Muscle layer of duodenum (tissue), 2 donors: ENCODE data around the gene CRYL1.
A peak's percentile ranks its signal among the peaks of the same experiment; 100 is the strongest.

ENCODE experiments used
- H3K27ac ChIP-seq: one replicate; pipeline ENCODE4 v1.7.0; 2013; ENCODE audit warnings: mild to moderate bottlenecking, low read length
- H3K27me3 ChIP-seq: one replicate; pipeline ENCODE4 v1.7.0; 2013; ENCODE audit warnings: low read depth, mild to moderate bottlenecking, control low read depth, low read length
- H3K36me3 ChIP-seq, 2 donors: one replicate each; pipeline ENCODE4 v1.7.0; 2013; ENCODE audit warnings: low read length in 2 of 2, control low read depth in 1 of 2, mild to moderate bottlenecking in 1 of 2; ENCODE audit not compliant: insufficient read depth in 2 of 2, control insufficient read depth in 1 of 2
- H3K4me1 ChIP-seq, 2 donors: one replicate each; pipeline ENCODE4 v1.7.0; 2013; ENCODE audit warnings: low read length in 2 of 2, mild to moderate bottlenecking in 2 of 2, control low read depth in 1 of 2, moderate library complexity in 1 of 2; ENCODE audit not compliant: insufficient read depth in 2 of 2, control insufficient read depth in 1 of 2
- H3K4me3 ChIP-seq, 2 donors: one replicate each; pipeline ENCODE4 v1.7.0; 2013; ENCODE audit warnings: low read length in 2 of 2, low read depth in 1 of 2, mild to moderate bottlenecking in 1 of 2
- H3K9me3 ChIP-seq, 2 donors: one replicate each; pipeline ENCODE4 v1.7.0; 2013; ENCODE audit warnings: low read length in 2 of 2, control low read depth in 1 of 2, mild to moderate bottlenecking in 1 of 2; ENCODE audit not compliant: control insufficient read depth in 1 of 2
- donor health status: healthy.

Gene CRYL1

GRCh38 chr13:20487927-20488326 lies 37.7 kb downstream of the CRYL1 start:
- Histone ChIP-seq H3K4me1 (no peaks in the 10 kb centered on the region), H3K27ac (no peak overlapping the region), H3K36me3 (peaks cover 0 to 9% of the 10 kb centered on the region in 2 donors)

DNA sequence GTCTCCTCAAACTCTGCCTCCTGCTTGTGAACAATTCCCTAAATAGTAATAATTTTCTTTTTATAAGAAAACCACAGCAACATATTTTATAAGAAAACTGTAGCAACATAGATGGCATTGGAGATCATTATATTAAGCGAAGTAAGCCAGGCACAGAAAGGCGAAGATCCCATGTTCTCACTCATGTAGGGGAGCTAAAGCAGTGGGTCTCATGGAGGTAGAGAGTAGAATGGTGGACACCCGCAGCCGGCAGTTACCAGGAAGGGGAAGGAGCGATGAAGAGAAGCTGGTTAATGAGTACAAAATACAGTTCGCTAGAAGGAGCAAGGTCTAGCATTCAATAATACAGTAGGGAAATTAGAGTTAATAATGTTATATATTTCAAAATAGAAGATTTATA lies 42.9 kb downstream of the CRYL1 start:
- Histone ChIP-seq H3K4me3 (peak overlapping the region in 1 of 2 donors; percentile 11), H3K4me1 (no peaks in the 10 kb centered on the region), H3K27ac (peak overlapping the region; percentile 63), H3K27me3 (no peaks in the 10 kb centered on the region), H3K36me3 (peaks cover 0 to 5% of the 10 kb centered on the region in 2 donors), H3K9me3 (no peaks in the 10 kb centered on the region)

More at GRCh38 chr13:20487927-20488326, 37.7 kb downstream of the CRYL1 start:
- Histone ChIP-seq H3K9me3 (no peaks in the 10 kb centered on the region), H3K27me3 (no peaks in the 10 kb centered on the region), H3K4me3 (no peak overlapping the region)

DNA sequence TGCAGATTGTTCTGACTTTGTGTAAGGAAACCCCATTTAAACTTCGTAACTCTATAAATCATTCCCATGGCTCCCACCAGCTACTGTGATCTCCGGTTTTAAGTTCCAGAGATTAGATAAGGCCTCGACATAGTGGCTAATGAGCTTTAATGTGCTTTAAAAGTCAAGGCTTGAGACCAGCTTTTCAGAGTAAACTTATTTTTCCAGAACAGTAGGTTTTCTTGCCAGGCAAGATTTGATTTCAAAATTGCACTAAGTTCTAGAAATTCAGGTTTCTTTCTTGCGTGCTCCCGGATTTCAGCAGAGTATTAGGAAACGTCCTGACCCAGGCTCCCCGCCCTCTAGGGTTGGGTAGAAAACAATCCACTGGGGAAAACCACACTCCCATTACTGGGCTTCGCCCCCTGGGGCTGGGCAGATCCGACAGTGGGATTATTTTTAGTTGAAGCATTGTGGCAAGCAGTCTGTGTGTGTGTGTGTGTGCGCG lies 43.3 kb downstream of the CRYL1 start:
- Histone ChIP-seq H3K4me1 (no peaks in the 10 kb centered on the region), H3K9me3 (no peaks in the 10 kb centered on the region), H3K27me3 (no peaks in the 10 kb centered on the region), H3K27ac (peak overlapping the region; percentile 63), H3K36me3 (peaks cover 0 to 5% of the 10 kb centered on the region in 2 donors), H3K4me3 (peak overlapping the region in 1 of 2 donors; percentile 7)

DNA sequence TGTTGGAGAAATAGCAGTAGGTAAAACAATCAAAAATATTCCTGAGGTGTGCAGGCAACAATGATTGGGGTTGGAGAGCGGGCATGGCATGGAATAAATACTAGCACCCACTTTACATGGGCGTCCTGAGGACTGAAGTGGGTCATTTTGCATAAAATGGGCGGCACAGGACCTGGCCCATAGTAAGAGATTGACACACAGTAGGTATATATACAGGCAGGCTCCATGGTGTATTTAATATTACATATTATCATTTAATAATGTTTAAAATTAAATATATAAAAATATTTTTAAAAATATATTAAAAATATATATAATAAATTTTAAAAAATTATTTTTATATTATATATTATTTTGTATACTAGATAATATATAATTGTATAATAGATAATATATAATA lies 48.3 kb downstream of the CRYL1 start:
- no peaks in the 10 kb centered on the region for H3K27me3 ChIP-seq
- H3K4me1 ChIP-seq = no peaks in the 10 kb centered on the region
- H3K36me3 ChIP-seq = peaks cover 1 to 5% of the 10 kb centered on the region in 2 donors
- no peak overlapping the region for H3K27ac ChIP-seq
- H3K4me3 ChIP-seq = no peak overlapping the region
- no peaks in the 10 kb centered on the region for H3K9me3 ChIP-seq

DNA sequence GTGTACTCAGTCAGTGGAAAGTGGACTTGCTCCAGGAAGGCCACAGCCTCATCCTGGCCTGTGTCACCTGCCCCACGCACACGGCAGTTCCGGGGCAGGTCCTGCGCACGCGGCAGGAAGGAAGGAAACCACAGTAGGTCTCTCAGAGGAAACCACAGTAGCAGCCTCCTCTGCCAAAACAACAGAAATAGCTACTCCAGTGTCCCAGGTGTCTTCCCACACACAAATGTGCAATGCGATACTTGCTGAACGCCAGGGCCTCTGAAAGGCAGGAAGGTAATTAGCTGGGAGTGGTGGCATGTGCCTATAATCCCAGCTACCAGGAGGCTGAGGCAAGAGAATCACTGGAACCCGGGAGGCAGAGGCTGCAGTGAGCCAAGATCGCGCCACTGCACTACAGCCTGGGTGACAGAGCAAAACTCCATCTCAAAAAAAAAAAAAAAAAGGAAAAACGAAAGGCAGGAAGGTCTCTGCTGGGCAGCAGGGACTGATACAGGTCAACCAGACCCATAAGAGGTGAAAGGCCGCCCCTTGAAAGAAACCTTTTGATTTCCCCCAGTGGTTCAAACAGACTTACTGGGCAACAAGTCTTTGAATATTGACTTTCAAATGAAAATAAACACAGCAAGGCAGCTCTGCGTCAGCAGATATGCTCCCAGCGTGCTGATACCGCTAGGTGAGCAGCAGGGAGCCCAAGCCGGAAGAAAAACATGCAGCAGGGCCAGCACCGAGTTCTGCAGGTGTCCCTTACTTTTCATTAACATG lies 49.5 kb downstream of the CRYL1 start:
- peaks cover 5 to 9% of the 10 kb centered on the region in 2 donors for H3K36me3 ChIP-seq
- no peak overlapping the region for H3K4me3 ChIP-seq
- H3K9me3 ChIP-seq = no peaks in the 10 kb centered on the region
- no peaks in the 10 kb centered on the region for H3K27me3 ChIP-seq
- no peak overlapping the region for H3K27ac ChIP-seq
- H3K4me1 ChIP-seq = no peaks in the 10 kb centered on the region

DNA sequence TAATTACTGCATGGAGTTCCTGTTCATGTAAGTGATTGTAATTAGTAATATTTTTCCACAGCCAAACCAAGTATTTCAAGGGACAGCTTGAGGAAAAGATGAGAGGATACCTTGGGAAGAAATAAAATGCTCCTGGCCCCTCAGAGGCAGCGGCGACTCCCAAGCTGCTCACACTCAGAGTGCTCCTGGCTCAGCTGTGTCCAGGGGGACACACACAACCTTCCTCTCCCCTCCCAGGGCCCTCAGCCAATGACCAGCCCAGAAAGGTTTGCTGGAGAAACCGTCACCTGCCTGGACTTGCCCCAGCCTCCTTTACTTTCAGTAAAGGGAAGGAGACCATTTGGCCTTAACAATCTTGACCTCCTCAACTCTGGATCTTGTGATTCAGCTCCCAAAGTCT lies 51.1 kb downstream of the CRYL1 start:
- Histone ChIP-seq H3K4me3 (no peak overlapping the region), H3K27me3 (no peaks in the 10 kb centered on the region), H3K4me1 (no peaks in the 10 kb centered on the region), H3K9me3 (no peaks in the 10 kb centered on the region), H3K27ac (no peak overlapping the region), H3K36me3 (peaks cover 5 to 9% of the 10 kb centered on the region in 2 donors)

- Histone ChIP-seq H3K27ac (no peak overlapping the region), H3K4me3 (no peak overlapping the region), H3K9me3 (no peaks in the 10 kb centered on the region), H3K4me1 (no peaks in the 10 kb centered on the region), H3K27me3 (no peaks in the 10 kb centered on the region), H3K36me3 (peaks cover 5 to 9% of the 10 kb centered on the region in 2 donors)
Measured at GRCh38 chr13:20473888-20474287, 51.8 kb downstream of the CRYL1 start.

- Histone ChIP-seq H3K27ac (no peak overlapping the region), H3K4me1 (no peaks in the 10 kb centered on the region), H3K27me3 (no peaks in the 10 kb centered on the region), H3K9me3 (no peaks in the 10 kb centered on the region), H3K36me3 (peaks cover 5 to 9% of the 10 kb centered on the region in 2 donors), H3K4me3 (no peak overlapping the region)
Measured at GRCh38 chr13:20473139-20473538, 52.5 kb downstream of the CRYL1 start.

- H3K4me1 ChIP-seq = no peaks in the 10 kb centered on the region
- H3K27ac ChIP-seq = no peak overlapping the region
- H3K4me3 ChIP-seq = no peak overlapping the region
Measured at GRCh38 chr13:20472531-20472930, 53.1 kb downstream of the CRYL1 start.

DNA sequence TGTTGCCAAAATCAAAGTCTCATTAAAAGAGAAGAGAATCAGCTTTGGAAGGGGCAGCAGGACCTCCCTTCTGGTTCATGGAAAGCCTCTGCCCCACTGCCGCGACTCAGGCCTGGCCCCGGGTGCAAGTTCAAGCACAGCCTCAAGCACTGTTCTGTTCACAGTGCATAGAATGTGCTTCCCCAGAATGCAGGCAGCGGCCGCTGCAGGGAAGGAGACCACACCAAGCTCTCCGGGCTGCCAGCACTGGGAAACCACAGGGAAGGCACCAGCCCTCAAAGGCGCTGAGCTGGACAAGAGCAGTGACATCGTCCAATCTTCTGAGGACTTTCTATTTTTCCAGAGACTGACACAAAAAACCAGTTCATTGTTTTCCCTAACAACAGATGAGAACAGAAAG lies 55.5 kb downstream of the CRYL1 start:
- H3K27ac ChIP-seq = no peak overlapping the region

More at GRCh38 chr13:20472531-20472930, 53.1 kb downstream of the CRYL1 start:
- no peaks in the 10 kb centered on the region for H3K27me3 ChIP-seq
- H3K36me3 ChIP-seq = peaks cover 5 to 9% of the 10 kb centered on the region in 2 donors
- no peaks in the 10 kb centered on the region for H3K9me3 ChIP-seq

DNA sequence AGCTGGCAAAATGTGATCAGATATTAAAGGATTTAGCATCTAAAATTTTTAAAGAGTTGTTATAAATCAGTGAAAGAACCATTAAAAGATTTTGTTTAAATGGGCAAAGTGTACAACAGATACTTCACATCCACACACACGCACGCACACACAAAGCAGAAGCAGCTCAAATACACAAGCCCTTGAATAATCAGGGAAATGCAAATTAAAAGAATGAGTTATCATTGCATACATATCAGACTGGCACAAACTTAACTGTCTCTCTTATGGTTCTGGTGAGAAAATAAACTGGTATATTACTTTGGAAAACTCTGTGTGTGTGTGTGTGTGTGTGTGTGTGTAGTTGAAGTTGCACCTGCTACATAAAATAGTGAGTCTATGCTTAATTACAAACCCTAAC lies 59.3 kb downstream of the CRYL1 start:
- Histone ChIP-seq H3K9me3 (no peaks in the 10 kb centered on the region), H3K4me3 (no peak overlapping the region), H3K27ac (no peak overlapping the region), H3K4me1 (peaks cover 0 to 22% of the 10 kb centered on the region in 2 donors), H3K27me3 (no peaks in the 10 kb centered on the region), H3K36me3 (peaks cover 0 to 2% of the 10 kb centered on the region in 2 donors)

More for the DNA sequence above, 55.5 kb downstream of the CRYL1 start:
- H3K9me3 ChIP-seq = no peaks in the 10 kb centered on the region
- H3K4me3 ChIP-seq = no peak overlapping the region
- peaks cover 5 to 9% of the 10 kb centered on the region in 2 donors for H3K36me3 ChIP-seq
- H3K27me3 ChIP-seq = no peaks in the 10 kb centered on the region
- H3K4me1 ChIP-seq = peaks cover 0 to 11% of the 10 kb centered on the region in 2 donors
